ENCODE data around the gene ISL2.

ISL2 gene

GRCh38 chr15:76377217-76377616 lies 40.6 kb downstream of the ISL2 start:
- no peaks in the 10 kb centered on the region for H3K36me3 ChIP-seq (ENCODE audit: low read depth)
- H3K27me3 ChIP-seq (ENCODE audit: insufficient read depth, poor library complexity, severe bottlenecking) = no peaks in the 10 kb centered on the region
- H3K4me1 ChIP-seq (ENCODE audit: insufficient read depth, poor library complexity, severe bottlenecking) = no peaks in the 10 kb centered on the region
- no peaks in the 10 kb centered on the region for H3K9me3 ChIP-seq (ENCODE audit: severe bottlenecking)
- ATAC-seq (ENCODE audit: low read depth) (no peak), DNase-seq (ENCODE audit: low spot score) (no peak)
- no peak overlapping the region for H3K4me3 ChIP-seq (ENCODE audit: severe bottlenecking)
- no peak overlapping the region for H3K27ac ChIP-seq (ENCODE audit: poor library complexity, severe bottlenecking)
- no peak for TF ChIP-seq CTCF (IDR thresholded peaks at IDR 0.05; ENCODE audit: poor library complexity, severe bottlenecking)

DNA sequence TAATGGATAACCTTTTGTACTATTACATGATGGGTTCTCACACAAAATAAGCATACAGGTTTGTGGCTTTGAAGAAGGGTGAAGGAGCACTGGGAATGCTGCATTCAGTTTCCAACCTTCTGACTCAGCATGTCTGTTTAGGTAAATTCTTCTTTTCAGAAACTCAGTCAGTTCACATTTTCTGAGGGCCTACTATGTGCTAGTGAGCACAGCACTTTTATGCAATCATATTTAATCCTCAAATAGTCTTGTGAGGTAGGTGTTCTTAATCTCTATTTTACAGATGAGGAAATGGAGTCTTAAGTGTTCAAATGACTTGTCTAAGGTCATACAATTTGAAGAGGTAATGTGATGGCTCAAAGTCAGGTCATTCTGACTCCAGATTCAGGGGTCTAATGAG lies 41.2 kb downstream of the ISL2 start:
- TF ChIP-seq CTCF (IDR thresholded peaks at IDR 0.05; ENCODE audit: poor library complexity, severe bottlenecking) = no peak
- ATAC-seq (ENCODE audit: low read depth) (no peak), DNase-seq (ENCODE audit: low spot score) (no peak)
- Histone ChIP-seq H3K27ac (ENCODE audit: poor library complexity, severe bottlenecking) (no peak overlapping the region), H3K27me3 (ENCODE audit: insufficient read depth, poor library complexity, severe bottlenecking) (no peaks in the 10 kb centered on the region), H3K36me3 (ENCODE audit: low read depth) (no peaks in the 10 kb centered on the region), H3K4me1 (ENCODE audit: insufficient read depth, poor library complexity, severe bottlenecking) (no peaks in the 10 kb centered on the region), H3K9me3 (ENCODE audit: severe bottlenecking) (no peaks in the 10 kb centered on the region), H3K4me3 (ENCODE audit: severe bottlenecking) (no peak overlapping the region)

DNA sequence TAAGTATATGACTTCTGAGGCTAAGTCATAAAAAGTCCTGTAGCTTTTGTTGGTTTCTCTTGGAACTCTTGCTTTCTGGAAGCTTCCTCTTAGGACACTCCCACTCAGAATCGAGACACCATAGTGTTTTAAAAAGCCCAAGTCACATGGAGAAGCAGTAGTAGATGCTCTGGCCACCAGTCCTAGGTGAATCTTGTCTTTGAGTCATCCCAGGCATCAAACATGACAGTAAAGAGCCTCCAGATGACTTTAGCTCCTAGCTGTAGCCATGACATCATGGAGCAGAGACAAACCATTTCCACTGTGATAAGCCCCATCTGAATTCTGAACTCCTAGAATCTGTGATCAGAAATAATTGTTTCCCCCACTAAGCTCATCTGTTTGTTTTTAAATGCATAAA lies 42.1 kb downstream of the ISL2 start:
- Histone ChIP-seq H3K9me3 (ENCODE audit: severe bottlenecking) (no peaks in the 10 kb centered on the region), H3K27me3 (ENCODE audit: insufficient read depth, poor library complexity, severe bottlenecking) (no peaks in the 10 kb centered on the region), H3K27ac (ENCODE audit: poor library complexity, severe bottlenecking) (no peak overlapping the region), H3K4me1 (ENCODE audit: insufficient read depth, poor library complexity, severe bottlenecking) (no peaks in the 10 kb centered on the region), H3K4me3 (ENCODE audit: severe bottlenecking) (no peak overlapping the region), H3K36me3 (ENCODE audit: low read depth) (no peaks in the 10 kb centered on the region)
- ATAC-seq (ENCODE audit: low read depth) = no peak
- TF ChIP-seq CTCF (IDR thresholded peaks at IDR 0.05; ENCODE audit: poor library complexity, severe bottlenecking) = no peak
- DNase-seq (ENCODE audit: low spot score) = no peak

GRCh38 chr15:76380249-76380648 lies 43.7 kb downstream of the ISL2 start:
- TF ChIP-seq CTCF (IDR thresholded peaks at IDR 0.05; ENCODE audit: poor library complexity, severe bottlenecking) = no peak
- no peaks in the 10 kb centered on the region for H3K27me3 ChIP-seq (ENCODE audit: insufficient read depth, poor library complexity, severe bottlenecking)
- no peaks in the 10 kb centered on the region for H3K9me3 ChIP-seq (ENCODE audit: severe bottlenecking)
- no peak overlapping the region for H3K4me3 ChIP-seq (ENCODE audit: severe bottlenecking)
- H3K36me3 ChIP-seq (ENCODE audit: low read depth) = no peaks in the 10 kb centered on the region
- DNase-seq (ENCODE audit: low spot score) = no peak
- no peaks in the 10 kb centered on the region for H3K4me1 ChIP-seq (ENCODE audit: insufficient read depth, poor library complexity, severe bottlenecking)
- no peak for ATAC-seq (ENCODE audit: low read depth)
- no peak overlapping the region for H3K27ac ChIP-seq (ENCODE audit: poor library complexity, severe bottlenecking)

DNA sequence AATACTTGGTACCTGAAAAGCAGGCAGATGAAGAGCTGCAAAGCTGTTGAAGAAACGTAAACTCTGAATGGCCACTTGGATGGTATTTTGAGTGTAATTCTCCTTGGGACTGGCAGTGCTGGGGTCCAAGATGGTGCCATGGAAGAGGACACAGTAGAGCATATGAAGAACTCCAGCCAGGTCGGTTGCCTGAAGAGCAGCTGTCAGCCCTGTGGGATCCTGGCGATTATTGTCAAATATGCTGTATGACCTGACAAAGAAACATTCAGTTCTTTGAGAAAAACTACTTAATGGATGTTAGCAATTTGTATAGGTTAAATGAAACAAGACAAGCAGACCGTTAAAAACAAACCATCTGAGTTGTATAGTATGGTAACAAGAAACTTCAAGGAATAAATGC lies 44.8 kb downstream of the ISL2 start:
- no peaks in the 10 kb centered on the region for H3K27me3 ChIP-seq (ENCODE audit: insufficient read depth, poor library complexity, severe bottlenecking)
- H3K9me3 ChIP-seq (ENCODE audit: severe bottlenecking) = no peaks in the 10 kb centered on the region
- H3K4me1 ChIP-seq (ENCODE audit: insufficient read depth, poor library complexity, severe bottlenecking) = no peaks in the 10 kb centered on the region
- H3K36me3 ChIP-seq (ENCODE audit: low read depth) = no peaks in the 10 kb centered on the region
- no peak for TF ChIP-seq CTCF (IDR thresholded peaks at IDR 0.05; ENCODE audit: poor library complexity, severe bottlenecking)
- ATAC-seq (ENCODE audit: low read depth) (no peak), DNase-seq (ENCODE audit: low spot score) (no peak)
- no peak overlapping the region for H3K27ac ChIP-seq (ENCODE audit: poor library complexity, severe bottlenecking)
- H3K4me3 ChIP-seq (ENCODE audit: severe bottlenecking) = no peak overlapping the region

Data from RWPE2 (cell line).